Mesendoderm (in vitro differentiated cells): ENCODE data around the gene CUL9.

Experiments used
- DNase-seq: peaks from one replicate; pipeline ENCODE4 v3.0.0; 2013
- H2AK5ac ChIP-seq: 2 replicates; pipeline ENCODE4 v1.6.1; 2013; ENCODE audit warnings: low read length, inconsistent platforms
- H2BK120ac ChIP-seq: 2 replicates; pipeline ENCODE4 v1.6.1; 2013; ENCODE audit warnings: low read depth, mild to moderate bottlenecking, low read length, moderate library complexity, mixed read lengths
- H2BK15ac ChIP-seq: replicated peaks from 2 replicates; pipeline ENCODE4 v1.6.1; 2013; ENCODE audit warnings: low read depth, mild to moderate bottlenecking, moderate library complexity
- H2BK5ac ChIP-seq: 2 replicates; pipeline ENCODE4 v1.6.1; 2013; ENCODE audit warnings: low read length, inconsistent platforms
- H3K18ac ChIP-seq: 2 replicates; pipeline ENCODE4 v1.6.1; 2013; ENCODE audit warnings: mild to moderate bottlenecking, low read length, mixed read lengths
- H3K23ac ChIP-seq: one replicate; pipeline ENCODE4 v1.6.1; 2013; ENCODE audit warnings: low read length
- H3K27ac ChIP-seq: 2 replicates; pipeline ENCODE4 v1.5.1; 2013; ENCODE audit warnings: low read depth, mild to moderate bottlenecking, inconsistent platforms, low read length, moderate library complexity
- H3K27me3 ChIP-seq: 2 replicates; pipeline ENCODE4 v1.6.1; 2013; ENCODE audit warnings: low read length, control low read depth, mild to moderate bottlenecking, inconsistent platforms; ENCODE audit not compliant: insufficient read depth, poor library complexity
- H3K36me3 ChIP-seq: 2 replicates; pipeline ENCODE4 v1.6.1; 2013; ENCODE audit warnings: low read length, inconsistent platforms; ENCODE audit not compliant: control insufficient read depth, insufficient read depth
- H3K4ac ChIP-seq: one replicate; pipeline ENCODE4 v1.6.1; 2013; ENCODE audit warnings: low read depth, mild to moderate bottlenecking, low read length, moderate library complexity
- H3K4me1 ChIP-seq: 2 replicates; pipeline ENCODE4 v1.6.1; 2013; ENCODE audit warnings: low read depth, low read length, inconsistent platforms; ENCODE audit not compliant: control insufficient read depth
- H3K4me2 ChIP-seq: 2 replicates; pipeline ENCODE4 v1.6.1; 2013; ENCODE audit warnings: low read length
- H3K4me3 ChIP-seq: 2 replicates; pipeline ENCODE4 v1.5.1; 2013; ENCODE audit warnings: mild to moderate bottlenecking, low read length
- H3K56ac ChIP-seq: one replicate; pipeline ENCODE4 v1.6.1; 2013; ENCODE audit warnings: low read length
- H3K79me1 ChIP-seq: 2 replicates; pipeline ENCODE4 v1.6.1; 2013; ENCODE audit warnings: low read length, inconsistent platforms
- H3K79me2 ChIP-seq: 2 replicates; pipeline ENCODE4 v1.6.1; 2013; ENCODE audit warnings: mild to moderate bottlenecking, low read length; ENCODE audit not compliant: control insufficient read depth, insufficient read depth
- H3K9ac ChIP-seq: 2 replicates; pipeline ENCODE4 v1.6.1; 2013; ENCODE audit warnings: low read length, inconsistent platforms
- H4K5ac ChIP-seq: one replicate; pipeline ENCODE4 v1.6.1; 2013; ENCODE audit warnings: low read length
- H4K8ac ChIP-seq: one replicate; pipeline ENCODE4 v1.6.1; 2013; ENCODE audit warnings: low read depth, mild to moderate bottlenecking, control low read depth, low read length, moderate library complexity
- WGBS: extraction: QIAGEN DNeasy Blood & Tissue Kit; methylation state at CpG from one replicate; pipeline ENCODE4 v1.1.7; 2013; ENCODE audit warnings: low lambda C conversion rate, missing lambda C conversion rate; ENCODE audit not compliant: insufficient coverage; ENCODE audit errors: extremely low coverage; 5-methylcytosine and 5-hydroxymethylcytosine counted together

CUL9 gene

DNA sequence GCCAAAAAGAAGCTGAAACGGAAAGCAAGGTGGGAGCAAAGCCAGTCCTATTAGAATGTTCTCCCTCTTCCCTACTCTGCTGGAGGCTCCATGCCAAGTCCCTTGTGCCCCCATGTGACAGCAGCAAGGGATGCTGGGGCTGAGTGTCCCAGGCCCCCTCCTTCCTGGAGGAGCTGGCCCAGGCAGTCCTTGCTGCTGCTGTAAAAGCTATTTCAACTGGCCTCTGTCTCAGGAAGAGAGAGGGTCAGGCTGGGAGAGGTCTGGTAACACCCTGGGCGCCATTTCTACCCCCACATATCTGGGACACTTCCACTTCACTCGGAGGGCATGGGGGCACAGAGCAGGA is 86.3 kb downstream of the CUL9 start:
- H3K18ac ChIP-seq, result no peak overlapping the region
- H3K4ac ChIP-seq, result no peak overlapping the region
- H2BK15ac ChIP-seq, result no peak overlapping the region
- no peak overlapping the region for H3K9ac ChIP-seq
- peaks cover under 1% of the 10 kb centered on the region for H3K27me3 ChIP-seq
- peak overlapping the region; percentile 50 for H3K56ac ChIP-seq
- H2BK120ac ChIP-seq, result no peak overlapping the region
- no peaks in the 10 kb centered on the region for H3K36me3 ChIP-seq
- H3K27ac ChIP-seq, result no peak overlapping the region
- no peak overlapping the region for H3K4me2 ChIP-seq
- peak overlapping the region; percentile 31 for H2AK5ac ChIP-seq
- no peak overlapping the region for H3K23ac ChIP-seq
- no peaks in the 10 kb centered on the region for H3K79me1 ChIP-seq
- no peak for DNase-seq
- H2BK5ac ChIP-seq, result no peak overlapping the region
- no peak overlapping the region for H4K8ac ChIP-seq
- no CpG with 5 or more reads among the region's 3 CpGs for WGBS
- H3K4me3 ChIP-seq, result no peak overlapping the region
- no peaks in the 10 kb centered on the region for H3K79me2 ChIP-seq
- peaks cover 11% of the 10 kb centered on the region for H3K4me1 ChIP-seq
- H4K5ac ChIP-seq, result no peak overlapping the region

DNA sequence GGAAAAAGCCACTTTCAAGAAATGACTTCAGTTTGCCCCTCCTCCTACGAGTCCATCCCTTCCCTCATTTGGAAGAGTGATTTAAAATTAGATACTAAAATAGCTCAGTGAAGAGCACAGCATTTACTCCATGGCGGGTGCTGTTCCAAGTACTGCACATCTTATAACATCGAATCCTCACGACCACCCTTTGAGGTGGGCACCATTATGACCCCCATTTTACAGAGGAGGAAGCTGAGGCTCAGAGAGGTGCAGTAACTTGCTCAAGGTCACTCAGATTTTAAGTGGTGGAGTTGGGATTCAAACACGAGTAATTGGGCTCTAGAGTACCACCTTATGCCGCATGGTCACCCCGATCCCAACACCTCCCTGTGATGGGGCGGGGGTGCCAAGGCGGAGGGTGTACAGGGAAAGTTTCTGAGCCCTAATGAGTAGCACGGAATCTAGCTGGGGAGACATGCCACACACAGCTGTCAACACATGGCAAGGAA is 86.8 kb downstream of the CUL9 start:
- Histone ChIP-seq H3K23ac (no peak overlapping the region), H2BK120ac (no peak overlapping the region), H2BK5ac (no peak overlapping the region), H3K56ac (no peak overlapping the region), H3K27ac (no peak overlapping the region), H3K4me3 (no peak overlapping the region), H3K18ac (no peak overlapping the region), H2AK5ac (no peak overlapping the region), H3K4me1 (peaks cover 11% of the 10 kb centered on the region), H3K36me3 (no peaks in the 10 kb centered on the region), H3K27me3 (peaks cover 4% of the 10 kb centered on the region), H3K9ac (no peak overlapping the region), H3K4me2 (no peak overlapping the region), H4K8ac (no peak overlapping the region), H2BK15ac (no peak overlapping the region), H3K79me1 (no peaks in the 10 kb centered on the region), H3K79me2 (no peaks in the 10 kb centered on the region), H4K5ac (no peak overlapping the region), H3K4ac (no peak overlapping the region)
- no CpG with 5 or more reads among the region's 10 CpGs for WGBS
- no peak for DNase-seq

DNA sequence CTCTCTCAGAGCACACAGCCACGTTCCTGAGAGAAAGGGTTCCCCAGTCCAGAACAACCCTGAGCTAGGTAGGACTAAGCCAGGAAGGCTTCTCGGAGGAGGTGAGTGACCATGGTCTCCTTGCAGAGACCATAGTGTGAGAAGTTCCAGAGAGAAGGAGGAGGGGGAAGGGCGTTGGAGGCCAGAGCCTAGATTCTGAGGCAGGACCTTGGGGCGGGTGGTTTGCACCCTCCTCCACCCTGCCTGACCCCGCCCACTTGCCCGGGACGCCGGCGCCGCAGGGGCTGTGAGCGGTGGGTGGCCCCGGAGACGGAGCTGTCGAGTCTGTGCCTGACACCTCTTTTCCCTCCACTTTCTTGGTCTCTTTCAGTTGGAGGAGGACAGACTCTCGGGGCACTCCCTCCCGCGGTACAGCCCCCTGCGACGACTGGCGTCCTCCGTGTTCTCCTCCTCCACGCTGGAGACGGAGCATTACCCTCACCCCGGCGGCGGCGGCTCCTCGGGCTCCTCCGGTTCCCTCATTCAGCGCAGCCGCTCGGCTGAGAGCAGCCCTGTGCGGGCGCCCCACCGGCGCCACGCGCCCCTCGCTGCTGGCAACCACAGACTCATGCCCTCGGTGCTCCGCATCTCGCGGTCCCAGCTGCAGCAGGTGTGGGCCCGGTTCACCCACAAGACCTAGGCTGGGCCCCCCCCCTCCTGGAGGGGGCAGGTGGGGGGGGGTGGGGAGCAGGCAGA is 87.4 kb downstream of the CUL9 start:
- Histone ChIP-seq H2BK15ac (no peak overlapping the region), H3K4me2 (peak overlapping the region; percentile 20), H2BK120ac (no peak overlapping the region), H3K36me3 (no peaks in the 10 kb centered on the region), H3K9ac (no peak overlapping the region), H3K23ac (no peak overlapping the region), H3K27ac (no peak overlapping the region), H4K8ac (no peak overlapping the region), H3K4ac (no peak overlapping the region), H3K79me1 (no peaks in the 10 kb centered on the region), H2BK5ac (no peak overlapping the region), H3K18ac (no peak overlapping the region), H3K27me3 (peaks cover 8% of the 10 kb centered on the region), H3K56ac (peak overlapping the region; percentile 51), H3K4me1 (peaks cover 11% of the 10 kb centered on the region), H4K5ac (no peak overlapping the region), H3K79me2 (no peaks in the 10 kb centered on the region), H2AK5ac (no peak overlapping the region), H3K4me3 (no peak overlapping the region)
- no CpG with 5 or more reads among the region's 44 CpGs for WGBS
- no peak for DNase-seq

- DNase-seq, result no peak
- no peak overlapping the region for H3K18ac ChIP-seq
- H2BK120ac ChIP-seq, result no peak overlapping the region
- H3K9ac ChIP-seq, result no peak overlapping the region
- H3K4me3 ChIP-seq, result no peak overlapping the region
- H3K79me2 ChIP-seq, result no peaks in the 10 kb centered on the region
- no peak overlapping the region for H2BK15ac ChIP-seq
- no peaks in the 10 kb centered on the region for H3K36me3 ChIP-seq
- H2AK5ac ChIP-seq, result no peak overlapping the region
- no peak overlapping the region for H3K4ac ChIP-seq
- H3K4me1 ChIP-seq, result peaks cover 11% of the 10 kb centered on the region
- H4K5ac ChIP-seq, result no peak overlapping the region
- H3K27me3 ChIP-seq, result peaks cover 11% of the 10 kb centered on the region
- H3K4me2 ChIP-seq, result no peak overlapping the region
- no peak overlapping the region for H3K56ac ChIP-seq
- H4K8ac ChIP-seq, result no peak overlapping the region
- no peak overlapping the region for H2BK5ac ChIP-seq
- WGBS, result no CpG with 5 or more reads among the region's 8 CpGs
- H3K23ac ChIP-seq, result no peak overlapping the region
- H3K79me1 ChIP-seq, result no peaks in the 10 kb centered on the region
- H3K27ac ChIP-seq, result no peak overlapping the region
These were observed 89.3 kb downstream of the CUL9 start for GRCh38 chr6:43271103-43271815.

DNA sequence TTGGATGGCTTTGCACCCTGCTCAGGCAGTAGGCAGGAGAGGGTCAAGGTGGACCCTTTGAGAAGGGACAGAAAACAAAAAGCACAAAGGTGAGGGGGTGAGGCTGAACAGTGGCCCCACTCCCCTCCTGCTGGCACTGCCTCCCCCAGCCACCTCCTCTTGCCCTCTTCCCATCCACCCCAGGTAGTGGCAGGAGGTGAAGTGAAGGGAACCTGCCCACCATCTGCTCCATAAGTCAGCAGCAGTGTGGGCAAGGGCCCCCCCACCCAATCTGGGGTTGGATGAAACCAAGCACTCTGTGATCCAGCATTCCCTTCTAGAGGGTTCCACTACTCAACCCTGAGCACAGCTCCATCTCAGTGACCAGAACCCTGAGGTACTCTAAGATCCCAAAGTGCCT is 89.9 kb downstream of the CUL9 start:
- Histone ChIP-seq H3K27ac (no peak overlapping the region), H3K4me2 (no peak overlapping the region), H2BK5ac (no peak overlapping the region), H2BK120ac (no peak overlapping the region), H2AK5ac (no peak overlapping the region), H3K27me3 (peaks cover 11% of the 10 kb centered on the region), H4K8ac (no peak overlapping the region), H3K18ac (no peak overlapping the region), H4K5ac (no peak overlapping the region), H3K36me3 (no peaks in the 10 kb centered on the region), H3K79me1 (no peaks in the 10 kb centered on the region), H3K56ac (no peak overlapping the region), H3K4ac (no peak overlapping the region), H2BK15ac (no peak overlapping the region), H3K79me2 (no peaks in the 10 kb centered on the region), H3K4me3 (no peak overlapping the region), H3K9ac (no peak overlapping the region), H3K4me1 (peaks cover 10% of the 10 kb centered on the region), H3K23ac (no peak overlapping the region)
- DNase-seq, result no peak
